GM21737 (cell line): ENCODE results near the gene TRIM29.

Experiments
- ATAC-seq: cut with Tn5 transposase; IDR thresholded peaks from one replicate; pipeline ENCODE4 v1.9.1; 2021; ENCODE audit warnings: mild to moderate bottlenecking, moderate library complexity; ENCODE audit not compliant: unreplicated experiment

Gene TRIM29

GRCh38 chr11:120066738-120067437, 71.0 kb downstream of the TRIM29 start:
- ATAC-seq = no peak

- no peak for ATAC-seq
Observed at GRCh38 chr11:120065876-120066275, 72.0 kb downstream of the TRIM29 start.

- ATAC-seq = no peak
Observed at GRCh38 chr11:120065176-120065575, 72.7 kb downstream of the TRIM29 start.

DNA sequence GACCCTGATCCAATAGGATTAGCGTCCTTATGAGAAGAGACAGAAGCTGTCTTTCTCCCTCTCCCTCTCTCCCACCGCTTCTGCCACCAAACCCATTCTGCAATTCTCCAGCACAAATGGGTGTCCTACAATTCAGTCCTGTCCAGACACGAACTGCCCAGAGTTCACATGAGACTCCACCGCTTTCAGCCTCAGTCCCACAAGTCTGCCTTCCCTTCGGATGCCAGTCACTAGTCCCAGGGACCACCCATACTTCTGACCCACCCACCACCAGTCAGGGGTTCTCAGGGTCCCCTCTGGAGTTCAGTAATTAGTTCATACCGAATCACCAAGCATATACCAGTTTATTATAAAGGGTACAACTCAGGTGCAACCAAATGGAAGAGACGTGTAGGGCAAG, 73.6 kb downstream of the TRIM29 start:
- ATAC-seq = no peak

- no peak for ATAC-seq
Observed at GRCh38 chr11:120063686-120064340, 74.1 kb downstream of the TRIM29 start.

DNA sequence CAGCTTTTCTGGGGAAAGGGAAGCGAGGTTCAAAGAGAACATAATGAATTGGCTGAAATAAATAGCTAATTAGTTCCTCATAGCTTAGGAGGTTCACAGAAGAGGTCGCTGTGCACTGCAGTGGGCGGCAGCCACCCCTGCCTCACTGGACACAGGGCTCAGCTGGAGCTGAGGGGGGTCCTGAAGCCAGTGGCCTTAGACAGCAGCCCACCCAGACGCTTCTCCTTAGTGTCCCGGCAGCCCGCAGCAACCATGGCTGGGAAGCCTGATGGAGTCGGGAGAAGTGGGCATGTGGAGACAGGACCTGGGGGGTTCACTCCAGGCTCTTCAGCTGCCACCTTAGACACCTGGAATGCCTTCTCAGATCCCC, 75.4 kb downstream of the TRIM29 start:
- no peak for ATAC-seq

- ATAC-seq = no peak
Observed at GRCh38 chr11:120061761-120062560, 76.0 kb downstream of the TRIM29 start.
